K562 (cell line): ENCODE results near the gene DKKL1. TPM values are rescaled to one million over a fixed set of nuclear protein-coding genes. Genes with fewer than 3 reads are reported as not detected.

ENCODE experiments used
- ADNP ChIP-seq: fragments of 200-800 bp; sonication (Bioruptor generic); IDR thresholded peaks from 2 replicates; pipeline ENCODE4 v1.6.1; 2016; ENCODE audit warnings: missing genetic modification characterization, missing compliant biosample characterization
- BRD9 ChIP-seq: fragments of 450-650 bp; IDR thresholded peaks from 2 replicates; pipeline ENCODE4 v1.6.1; 2018; ENCODE audit warnings: low read depth; ENCODE audit not compliant: partially characterized antibody
- EGR1 ChIP-seq: fragments of 450-650 bp; conservative IDR thresholded peaks from 2 replicates; pipeline ENCODE4 v1.6.1; 2017; ENCODE audit warnings: mild to moderate bottlenecking
- MAZ ChIP-seq, 2 experiments: fragments of 450-650 bp in 1 of 2; sonication (generic) in 1 of 2; formaldehyde crosslinking; IDR thresholded peaks in 1 of 2; conservative IDR thresholded peaks in 1 of 2; 2 replicates each; pipeline versions ENCODE4 v1.4.0 to v1.5.0; 2020; ENCODE audit warnings: mild to moderate bottlenecking in 1 of 2, missing genetic modification reagents in 1 of 2
- MEIS2 ChIP-seq: fragments of 450-650 bp; IDR thresholded peaks from 2 replicates; pipeline ENCODE4 v1.6.1; 2014; ENCODE audit warnings: mild to moderate bottlenecking; ENCODE audit not compliant: partially characterized antibody
- MYBL2 ChIP-seq, 2 experiments: fragments of 450-650 bp in 1 of 2; sonication (generic) in 1 of 2; formaldehyde crosslinking in 1 of 2; IDR thresholded peaks; 2 replicates each; pipeline versions ENCODE4 v1.6.1 to v1.8.1; 2017 to 2022; ENCODE audit warnings: borderline replicate concordance in 1 of 2, inconsistent platforms in 1 of 2, low read depth in 1 of 2, mild to moderate bottlenecking in 1 of 2, missing genetic modification reagents in 1 of 2, moderate library complexity in 1 of 2
- NFRKB ChIP-seq: fragments of 450-650 bp; IDR thresholded peaks from 2 replicates; pipeline ENCODE4 v1.6.1; 2016; ENCODE audit warnings: low read depth
- PTBP1 ChIP-seq: fragments of 200-400 bp; formaldehyde crosslinking; IDR thresholded peaks from 2 replicates; pipeline ENCODE4 v1.6.1; 2017; ENCODE audit warnings: low read depth, low read length
- RBFOX2 ChIP-seq: fragments of 200-400 bp; formaldehyde crosslinking; IDR thresholded peaks from 2 replicates; pipeline ENCODE4 v1.6.1; 2017; ENCODE audit warnings: low read depth, mild to moderate bottlenecking, low read length, moderate library complexity
- SRSF1 ChIP-seq: fragments of 200-400 bp; formaldehyde crosslinking; IDR thresholded peaks from 2 replicates; pipeline ENCODE4 v1.6.1; 2017; ENCODE audit warnings: mild to moderate bottlenecking, low read depth, low read length, moderate library complexity
- ZNF24 ChIP-seq: fragments of 450-650 bp; IDR thresholded peaks from 2 replicates; pipeline ENCODE4 v1.6.1; 2016
- polyA plus RNA-seq, 8 experiments: library from polyadenylated mRNA; depleted of rRNA in 4 of 8; stranded (reverse) in 5 of 8; unstranded in 3 of 8; fragments of >200 nt; fragmentation: Nextera tagmentation in 2 of 8; fragmentation: Illumina TruSeq in 1 of 8; extraction: Ambion mirVana in 2 of 8; extraction: Trizol in 1 of 8; gene quantifications; 2 replicates each; pipeline versions ENCODE4 v1.2.1 to v1.2.3, GENCODE V29; 2011 to 2014; ENCODE audit warnings: inconsistent platforms in 1 of 8, missing spikeins in 1 of 8
- total RNA-seq, 7 experiments: library from RNA; depleted of rRNA in 6 of 7; stranded (reverse); fragments of >200 nt in 6 of 7; fragmentation: Illumina TruSeq in 2 of 7; extraction: Trizol in 2 of 7; gene quantifications; 2 replicates each; pipeline versions ENCODE4 v1.2.1 to v1.2.3, GENCODE V29; 2011 to 2021; ENCODE audit warnings: low replicate concordance in 1 of 7
- TF ChIP-seq, protein P1 (sequence below): fragments of 450-650 bp; IDR thresholded peaks from 2 replicates; pipeline ENCODE4 v1.6.1; 2017; ENCODE audit warnings: antibody characterized with exemption, mild to moderate bottlenecking
- TF ChIP-seq, protein P2 (sequence below): sonication (generic); formaldehyde crosslinking; IDR thresholded peaks from 2 replicates; pipeline ENCODE4 v1.8.1; 2023; ENCODE audit warnings: mild to moderate bottlenecking, missing genetic modification reagents
- TF ChIP-seq, protein P3 (sequence below): sonication (generic); formaldehyde crosslinking; IDR thresholded peaks from 2 replicates; pipeline ENCODE4 v1.8.1; 2023; ENCODE audit warnings: mild to moderate bottlenecking, missing genetic modification reagents, moderate library complexity
- TF ChIP-seq, protein P4 (sequence below), 2 experiments: fragments of 450-650 bp in 1 of 2; sonication (generic) in 1 of 2; formaldehyde crosslinking in 1 of 2; IDR thresholded peaks in 1 of 2; conservative IDR thresholded peaks in 1 of 2; 2 replicates each; pipeline versions ENCODE4 v1.6.1 to v1.8.1; 2016 to 2023; ENCODE audit warnings: mild to moderate bottlenecking in 2 of 2, moderate library complexity in 2 of 2, inconsistent platforms in 1 of 2, missing genetic modification reagents in 1 of 2
- TF ChIP-seq, protein P5 (sequence below), 2 experiments: IDR thresholded peaks; 2 replicates each; pipeline ENCODE4 v1.6.1; 2011; ENCODE audit warnings: borderline replicate concordance in 1 of 2, control low read depth in 1 of 2, low read depth in 1 of 2, low read length in 1 of 2, mild to moderate bottlenecking in 1 of 2, mixed read lengths in 1 of 2, moderate library complexity in 1 of 2; ENCODE audit not compliant: insufficient read depth in 1 of 2, insufficient read length in 1 of 2, poor library complexity in 1 of 2, severe bottlenecking in 1 of 2; ENCODE audit errors: extremely low read depth in 1 of 2

Gene DKKL1
- total and polyA plus RNA-seq, 9 of the 15 experiments (the other 6 are each of a cell fraction or from before 2014, with no cell fraction given): 0.15 to 1.7 (median 0.52) TPM

DNA sequence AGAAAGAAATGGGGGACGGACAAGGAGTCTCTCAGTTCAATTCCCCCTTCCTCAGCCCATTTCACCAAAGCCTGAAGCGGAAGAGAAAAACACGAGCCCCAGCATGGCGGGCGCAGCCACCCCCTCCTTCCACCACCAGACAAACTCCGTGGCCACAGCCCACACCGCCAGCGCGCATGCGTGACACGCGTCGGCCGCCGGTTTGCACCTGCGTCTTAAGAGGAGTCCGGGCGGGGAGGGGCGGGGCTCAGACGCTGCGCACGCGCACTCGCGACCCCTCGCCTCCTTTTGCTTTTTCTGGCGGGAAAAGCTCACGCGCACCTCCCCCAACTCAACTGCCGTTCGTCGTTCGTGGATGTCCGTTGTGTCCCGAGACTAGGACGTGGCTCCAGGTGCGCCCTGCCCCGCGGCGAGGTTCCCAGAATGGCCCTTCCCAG is 24.3 kb downstream of the DKKL1 start, which contains the start of gene KASH5 (continued):
- TF ChIP-seq, protein P1, sequence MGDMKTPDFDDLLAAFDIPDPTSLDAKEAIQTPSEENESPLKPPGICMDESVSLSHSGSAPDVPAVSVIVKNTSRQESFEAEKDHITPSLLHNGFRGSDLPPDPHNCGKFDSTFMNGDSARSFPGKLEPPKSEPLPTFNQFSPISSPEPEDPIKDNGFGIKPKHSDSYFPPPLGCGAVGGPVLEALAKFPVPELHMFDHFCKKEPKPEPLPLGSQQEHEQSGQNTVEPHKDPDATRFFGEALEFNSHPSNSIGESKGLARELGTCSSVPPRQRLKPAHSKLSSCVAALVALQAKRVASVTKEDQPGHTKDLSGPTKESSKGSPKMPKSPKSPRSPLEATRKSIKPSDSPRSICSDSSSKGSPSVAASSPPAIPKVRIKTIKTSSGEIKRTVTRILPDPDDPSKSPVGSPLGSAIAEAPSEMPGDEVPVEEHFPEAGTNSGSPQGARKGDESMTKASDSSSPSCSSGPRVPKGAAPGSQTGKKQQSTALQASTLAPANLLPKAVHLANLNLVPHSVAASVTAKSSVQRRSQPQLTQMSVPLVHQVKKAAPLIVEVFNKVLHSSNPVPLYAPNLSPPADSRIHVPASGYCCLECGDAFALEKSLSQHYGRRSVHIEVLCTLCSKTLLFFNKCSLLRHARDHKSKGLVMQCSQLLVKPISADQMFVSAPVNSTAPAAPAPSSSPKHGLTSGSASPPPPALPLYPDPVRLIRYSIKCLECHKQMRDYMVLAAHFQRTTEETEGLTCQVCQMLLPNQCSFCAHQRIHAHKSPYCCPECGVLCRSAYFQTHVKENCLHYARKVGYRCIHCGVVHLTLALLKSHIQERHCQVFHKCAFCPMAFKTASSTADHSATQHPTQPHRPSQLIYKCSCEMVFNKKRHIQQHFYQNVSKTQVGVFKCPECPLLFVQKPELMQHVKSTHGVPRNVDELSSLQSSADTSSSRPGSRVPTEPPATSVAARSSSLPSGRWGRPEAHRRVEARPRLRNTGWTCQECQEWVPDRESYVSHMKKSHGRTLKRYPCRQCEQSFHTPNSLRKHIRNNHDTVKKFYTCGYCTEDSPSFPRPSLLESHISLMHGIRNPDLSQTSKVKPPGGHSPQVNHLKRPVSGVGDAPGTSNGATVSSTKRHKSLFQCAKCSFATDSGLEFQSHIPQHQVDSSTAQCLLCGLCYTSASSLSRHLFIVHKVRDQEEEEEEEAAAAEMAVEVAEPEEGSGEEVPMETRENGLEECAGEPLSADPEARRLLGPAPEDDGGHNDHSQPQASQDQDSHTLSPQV: 0 out of 2 replicates have a peak, but pooled peaks have one; percentile 65
- TF ChIP-seq SRSF1 (no peak), MAZ (CRISPR knock-in tag; conservative IDR thresholded peaks at IDR 0.05 in 1 of 2, IDR thresholded peaks at IDR 0.05 in 1 of 2) (peak in 1 of 2 experiments; percentile 39; a peak in 1 of 4 replicates), NFRKB (0 out of 2 replicates have a peak, but pooled peaks have one; percentile 45), MEIS2 (peak; percentile 74), PTBP1 (no peak), ADNP (peak; percentile 33; the same call in 1 of the 2 replicates), BRD9 (peak; percentile 24), RBFOX2 (peak; percentile 75), ZNF24 (no peak), MYBL2 (IDR thresholded peaks at IDR 0.05; ENCODE audit: low read depth) (peak; percentile 64; the same call in 1 of the 2 replicates), MYBL2 (CRISPR knock-in tag; IDR thresholded peaks at IDR 0.05; ENCODE audit: borderline replicate concordance) (no peak), EGR1 (peak; percentile 42)
- TF ChIP-seq, protein P2, sequence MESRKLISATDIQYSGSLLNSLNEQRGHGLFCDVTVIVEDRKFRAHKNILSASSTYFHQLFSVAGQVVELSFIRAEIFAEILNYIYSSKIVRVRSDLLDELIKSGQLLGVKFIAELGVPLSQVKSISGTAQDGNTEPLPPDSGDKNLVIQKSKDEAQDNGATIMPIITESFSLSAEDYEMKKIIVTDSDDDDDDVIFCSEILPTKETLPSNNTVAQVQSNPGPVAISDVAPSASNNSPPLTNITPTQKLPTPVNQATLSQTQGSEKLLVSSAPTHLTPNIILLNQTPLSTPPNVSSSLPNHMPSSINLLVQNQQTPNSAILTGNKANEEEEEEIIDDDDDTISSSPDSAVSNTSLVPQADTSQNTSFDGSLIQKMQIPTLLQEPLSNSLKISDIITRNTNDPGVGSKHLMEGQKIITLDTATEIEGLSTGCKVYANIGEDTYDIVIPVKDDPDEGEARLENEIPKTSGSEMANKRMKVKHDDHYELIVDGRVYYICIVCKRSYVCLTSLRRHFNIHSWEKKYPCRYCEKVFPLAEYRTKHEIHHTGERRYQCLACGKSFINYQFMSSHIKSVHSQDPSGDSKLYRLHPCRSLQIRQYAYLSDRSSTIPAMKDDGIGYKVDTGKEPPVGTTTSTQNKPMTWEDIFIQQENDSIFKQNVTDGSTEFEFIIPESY: peak; percentile 98
- TF ChIP-seq, protein P3, sequence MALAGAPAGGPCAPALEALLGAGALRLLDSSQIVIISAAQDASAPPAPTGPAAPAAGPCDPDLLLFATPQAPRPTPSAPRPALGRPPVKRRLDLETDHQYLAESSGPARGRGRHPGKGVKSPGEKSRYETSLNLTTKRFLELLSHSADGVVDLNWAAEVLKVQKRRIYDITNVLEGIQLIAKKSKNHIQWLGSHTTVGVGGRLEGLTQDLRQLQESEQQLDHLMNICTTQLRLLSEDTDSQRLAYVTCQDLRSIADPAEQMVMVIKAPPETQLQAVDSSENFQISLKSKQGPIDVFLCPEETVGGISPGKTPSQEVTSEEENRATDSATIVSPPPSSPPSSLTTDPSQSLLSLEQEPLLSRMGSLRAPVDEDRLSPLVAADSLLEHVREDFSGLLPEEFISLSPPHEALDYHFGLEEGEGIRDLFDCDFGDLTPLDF (CRISPR knock-in tag): 0 out of 2 replicates have a peak, but pooled peaks have one; percentile 29
- TF ChIP-seq, protein P4, sequence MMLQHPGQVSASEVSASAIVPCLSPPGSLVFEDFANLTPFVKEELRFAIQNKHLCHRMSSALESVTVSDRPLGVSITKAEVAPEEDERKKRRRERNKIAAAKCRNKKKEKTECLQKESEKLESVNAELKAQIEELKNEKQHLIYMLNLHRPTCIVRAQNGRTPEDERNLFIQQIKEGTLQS (IDR thresholded peaks at IDR 0.05): peak; percentile 29; the same call in 1 of the 2 replicates
- TF ChIP-seq, protein P4 (CRISPR knock-in tag; conservative IDR thresholded peaks at IDR 0.05): no peak
- TF ChIP-seq, protein P5, sequence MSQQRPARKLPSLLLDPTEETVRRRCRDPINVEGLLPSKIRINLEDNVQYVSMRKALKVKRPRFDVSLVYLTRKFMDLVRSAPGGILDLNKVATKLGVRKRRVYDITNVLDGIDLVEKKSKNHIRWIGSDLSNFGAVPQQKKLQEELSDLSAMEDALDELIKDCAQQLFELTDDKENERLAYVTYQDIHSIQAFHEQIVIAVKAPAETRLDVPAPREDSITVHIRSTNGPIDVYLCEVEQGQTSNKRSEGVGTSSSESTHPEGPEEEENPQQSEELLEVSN (IDR thresholded peaks at IDR 0.05; ENCODE audit: borderline replicate concordance in 1 of 2, extremely low read depth in 1 of 2, insufficient read depth in 1 of 2, insufficient read length in 1 of 2, low read depth in 1 of 2, low read length in 1 of 2, poor library complexity in 1 of 2, severe bottlenecking in 1 of 2): peak; percentile 96 to 97
